ENCODE measurements around the gene THRB.

DNA sequence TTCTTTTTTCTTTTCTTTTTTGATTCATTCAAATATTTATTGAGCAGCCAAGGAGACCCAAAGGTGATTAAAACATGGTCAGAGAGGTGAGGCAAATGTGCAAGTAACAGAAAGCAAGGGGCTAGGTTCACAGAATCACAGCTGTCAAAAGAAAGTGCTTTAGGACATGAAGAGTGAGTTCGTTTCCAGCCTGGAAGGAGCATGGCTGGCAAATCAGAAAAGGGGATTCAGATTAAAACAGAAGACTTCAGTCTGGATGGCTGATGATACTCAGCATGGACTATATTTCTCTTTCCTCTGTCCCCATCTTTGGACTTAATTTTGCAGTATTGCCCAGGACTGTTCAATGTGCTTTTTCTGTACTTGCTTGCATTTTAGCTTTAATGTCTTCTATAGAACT lies 398.4 kb downstream of the THRB start:
- TF ChIP-seq, protein P1, sequence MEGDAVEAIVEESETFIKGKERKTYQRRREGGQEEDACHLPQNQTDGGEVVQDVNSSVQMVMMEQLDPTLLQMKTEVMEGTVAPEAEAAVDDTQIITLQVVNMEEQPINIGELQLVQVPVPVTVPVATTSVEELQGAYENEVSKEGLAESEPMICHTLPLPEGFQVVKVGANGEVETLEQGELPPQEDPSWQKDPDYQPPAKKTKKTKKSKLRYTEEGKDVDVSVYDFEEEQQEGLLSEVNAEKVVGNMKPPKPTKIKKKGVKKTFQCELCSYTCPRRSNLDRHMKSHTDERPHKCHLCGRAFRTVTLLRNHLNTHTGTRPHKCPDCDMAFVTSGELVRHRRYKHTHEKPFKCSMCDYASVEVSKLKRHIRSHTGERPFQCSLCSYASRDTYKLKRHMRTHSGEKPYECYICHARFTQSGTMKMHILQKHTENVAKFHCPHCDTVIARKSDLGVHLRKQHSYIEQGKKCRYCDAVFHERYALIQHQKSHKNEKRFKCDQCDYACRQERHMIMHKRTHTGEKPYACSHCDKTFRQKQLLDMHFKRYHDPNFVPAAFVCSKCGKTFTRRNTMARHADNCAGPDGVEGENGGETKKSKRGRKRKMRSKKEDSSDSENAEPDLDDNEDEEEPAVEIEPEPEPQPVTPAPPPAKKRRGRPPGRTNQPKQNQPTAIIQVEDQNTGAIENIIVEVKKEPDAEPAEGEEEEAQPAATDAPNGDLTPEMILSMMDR (IDR thresholded peaks at IDR 0.05; ENCODE audit: poor library complexity): no peak
- TF ChIP-seq EZH2 (IDR thresholded peaks at IDR 0.05; ENCODE audit: borderline replicate concordance): no peak
